RWPE2 (cell line): ENCODE data around the gene FGFR2.

ENCODE experiments used
- ATAC-seq: fragments of 200-7000 bp; cut with Tn5 transposase; 3 replicates; pipeline ENCODE4 v1.9.1; 2021; ENCODE audit warnings: low read depth
- DNase-seq: peaks from one replicate; pipeline ENCODE4 v3.0.0-alpha.2; 2020; ENCODE audit warnings: low spot score
- H3K27ac ChIP-seq: fragments of 450-650 bp; 2 replicates; pipeline ENCODE4 v1.5.1; 2017; ENCODE audit warnings: mild to moderate bottlenecking; ENCODE audit not compliant: poor library complexity, severe bottlenecking
- H3K27me3 ChIP-seq: fragments of 250-450 bp; sonication (Bioruptor Pico); 2 replicates; pipeline ENCODE4 v1.5.1; 2021; ENCODE audit warnings: mild to moderate bottlenecking, moderate library complexity; ENCODE audit not compliant: insufficient read depth, poor library complexity, severe bottlenecking
- H3K36me3 ChIP-seq: fragments of 250-450 bp; sonication (Bioruptor Pico); 2 replicates; pipeline ENCODE4 v1.5.1; 2020; ENCODE audit warnings: low read depth, mild to moderate bottlenecking, moderate library complexity
- H3K4me1 ChIP-seq: fragments of 250-450 bp; sonication (Bioruptor Pico); 2 replicates; pipeline ENCODE4 v1.5.1; 2021; ENCODE audit warnings: mild to moderate bottlenecking, moderate library complexity; ENCODE audit not compliant: insufficient read depth, poor library complexity, severe bottlenecking
- H3K4me3 ChIP-seq: fragments of 250-450 bp; sonication (Bioruptor Pico); 2 replicates; pipeline ENCODE4 v1.5.1; 2021; ENCODE audit warnings: mild to moderate bottlenecking, moderate library complexity; ENCODE audit not compliant: severe bottlenecking
- H3K9me3 ChIP-seq: fragments of 250-450 bp; sonication (Bioruptor Pico); 2 replicates; pipeline ENCODE4 v1.5.1; 2021; ENCODE audit warnings: mild to moderate bottlenecking, moderate library complexity; ENCODE audit not compliant: severe bottlenecking
- TF ChIP-seq, protein P1 (sequence below): fragments of 450-650 bp; IDR thresholded peaks from one replicate; pipeline ENCODE4 v1.5.1; 2017; ENCODE audit warnings: mild to moderate bottlenecking, moderate library complexity; ENCODE audit not compliant: poor library complexity, severe bottlenecking

Gene FGFR2

DNA sequence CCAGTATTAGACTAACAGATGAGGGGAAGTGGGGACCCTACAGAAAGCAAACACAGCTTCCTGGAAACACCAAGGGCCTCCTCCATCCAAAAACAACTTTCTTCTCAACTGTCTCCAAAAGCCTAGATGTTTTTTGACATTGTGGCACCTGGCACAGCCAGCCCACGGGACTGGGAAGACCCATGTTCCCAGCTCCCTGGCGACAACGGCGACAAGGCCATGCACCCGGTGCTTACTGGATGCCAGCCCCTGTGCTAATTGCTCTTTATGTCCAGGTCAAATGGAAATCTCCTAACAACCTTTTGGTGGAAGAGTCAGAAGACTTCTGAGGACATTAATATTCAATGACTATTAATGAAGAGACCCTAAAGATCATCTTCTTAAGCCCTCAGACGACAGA lies 7.1 kb downstream of the FGFR2 start:
- no peak for ATAC-seq
- Histone ChIP-seq H3K36me3 (no peaks in the 10 kb centered on the region), H3K27ac (no peak overlapping the region), H3K4me3 (no peak overlapping the region), H3K4me1 (no peaks in the 10 kb centered on the region), H3K9me3 (no peaks in the 10 kb centered on the region), H3K27me3 (no peaks in the 10 kb centered on the region)
- DNase-seq, result no peak
- TF ChIP-seq, protein P1, sequence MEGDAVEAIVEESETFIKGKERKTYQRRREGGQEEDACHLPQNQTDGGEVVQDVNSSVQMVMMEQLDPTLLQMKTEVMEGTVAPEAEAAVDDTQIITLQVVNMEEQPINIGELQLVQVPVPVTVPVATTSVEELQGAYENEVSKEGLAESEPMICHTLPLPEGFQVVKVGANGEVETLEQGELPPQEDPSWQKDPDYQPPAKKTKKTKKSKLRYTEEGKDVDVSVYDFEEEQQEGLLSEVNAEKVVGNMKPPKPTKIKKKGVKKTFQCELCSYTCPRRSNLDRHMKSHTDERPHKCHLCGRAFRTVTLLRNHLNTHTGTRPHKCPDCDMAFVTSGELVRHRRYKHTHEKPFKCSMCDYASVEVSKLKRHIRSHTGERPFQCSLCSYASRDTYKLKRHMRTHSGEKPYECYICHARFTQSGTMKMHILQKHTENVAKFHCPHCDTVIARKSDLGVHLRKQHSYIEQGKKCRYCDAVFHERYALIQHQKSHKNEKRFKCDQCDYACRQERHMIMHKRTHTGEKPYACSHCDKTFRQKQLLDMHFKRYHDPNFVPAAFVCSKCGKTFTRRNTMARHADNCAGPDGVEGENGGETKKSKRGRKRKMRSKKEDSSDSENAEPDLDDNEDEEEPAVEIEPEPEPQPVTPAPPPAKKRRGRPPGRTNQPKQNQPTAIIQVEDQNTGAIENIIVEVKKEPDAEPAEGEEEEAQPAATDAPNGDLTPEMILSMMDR, result no peak

DNA sequence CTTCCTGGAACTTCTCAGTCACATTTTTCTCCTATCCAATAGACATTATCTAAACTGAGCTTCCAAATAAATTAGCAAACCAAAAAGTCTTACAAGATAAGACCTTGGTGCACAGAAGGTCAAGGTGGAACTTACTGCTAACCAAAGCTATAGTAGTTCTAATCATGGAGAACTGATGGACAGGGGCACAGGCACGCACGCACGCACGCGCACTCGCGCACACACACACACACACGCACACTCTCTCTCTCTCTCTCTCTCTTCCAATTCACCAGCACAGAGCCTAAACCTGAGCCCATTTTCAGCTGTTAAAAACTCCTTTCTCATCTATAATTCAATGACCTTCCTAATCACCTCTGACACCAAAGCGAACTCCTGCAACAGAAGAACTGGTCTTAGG lies 7.5 kb downstream of the FGFR2 start:
- no peaks in the 10 kb centered on the region for H3K27me3 ChIP-seq
- TF ChIP-seq, protein P1, result no peak
- no peak for DNase-seq
- ATAC-seq, result no peak
- H3K27ac ChIP-seq, result no peak overlapping the region
- no peak overlapping the region for H3K4me3 ChIP-seq
- no peaks in the 10 kb centered on the region for H3K36me3 ChIP-seq
- H3K9me3 ChIP-seq, result no peaks in the 10 kb centered on the region
- H3K4me1 ChIP-seq, result no peaks in the 10 kb centered on the region

DNA sequence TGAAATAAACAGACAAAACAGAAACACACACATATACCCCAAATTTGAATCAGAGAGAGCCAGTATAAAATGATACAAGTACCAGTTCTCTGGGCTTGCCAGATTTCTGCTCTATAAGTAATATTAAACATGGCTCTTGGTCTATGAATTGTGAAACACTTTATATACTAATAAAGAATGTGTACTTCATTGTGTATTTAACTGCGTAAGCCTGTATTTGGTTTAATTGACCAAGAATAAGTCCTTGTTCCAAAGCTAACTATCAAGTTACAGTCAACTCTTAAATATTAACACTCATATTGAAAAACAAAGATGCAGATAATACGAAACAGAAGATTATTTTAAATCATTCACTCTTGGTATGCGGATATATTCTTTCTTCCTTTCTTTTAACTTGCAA lies 8.7 kb downstream of the FGFR2 start:
- H3K4me3 ChIP-seq, result no peak overlapping the region
- ATAC-seq (no peak), DNase-seq (no peak)
- no peaks in the 10 kb centered on the region for H3K9me3 ChIP-seq
- no peaks in the 10 kb centered on the region for H3K4me1 ChIP-seq
- TF ChIP-seq, protein P1, result no peak
- no peaks in the 10 kb centered on the region for H3K36me3 ChIP-seq
- no peak overlapping the region for H3K27ac ChIP-seq
- H3K27me3 ChIP-seq, result no peaks in the 10 kb centered on the region

DNA sequence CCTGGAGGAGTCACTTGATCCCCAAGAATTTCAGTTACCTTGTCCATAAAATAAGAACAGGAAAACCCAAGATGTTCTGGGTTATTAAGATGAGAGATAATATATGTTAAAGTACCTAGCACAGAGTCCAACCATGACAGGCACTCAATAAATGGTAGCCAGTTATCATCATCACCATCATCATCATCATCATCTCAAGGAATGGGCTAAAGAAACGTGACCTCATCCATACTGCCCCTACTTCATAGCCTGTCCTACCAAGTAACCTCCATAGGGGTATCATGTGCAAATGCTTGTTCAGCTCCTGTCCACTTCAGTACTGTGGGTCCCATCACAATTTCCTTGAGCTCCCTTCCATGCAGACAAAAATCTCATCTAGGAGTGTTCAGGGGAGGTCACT lies 14.4 kb downstream of the FGFR2 start:
- Histone ChIP-seq H3K27ac (no peak overlapping the region), H3K4me3 (no peak overlapping the region), H3K9me3 (no peaks in the 10 kb centered on the region), H3K36me3 (no peaks in the 10 kb centered on the region), H3K4me1 (peaks cover 6% of the 10 kb centered on the region), H3K27me3 (no peaks in the 10 kb centered on the region)
- ATAC-seq, result no peak
- DNase-seq, result no peak
- TF ChIP-seq, protein P1, result no peak

DNA sequence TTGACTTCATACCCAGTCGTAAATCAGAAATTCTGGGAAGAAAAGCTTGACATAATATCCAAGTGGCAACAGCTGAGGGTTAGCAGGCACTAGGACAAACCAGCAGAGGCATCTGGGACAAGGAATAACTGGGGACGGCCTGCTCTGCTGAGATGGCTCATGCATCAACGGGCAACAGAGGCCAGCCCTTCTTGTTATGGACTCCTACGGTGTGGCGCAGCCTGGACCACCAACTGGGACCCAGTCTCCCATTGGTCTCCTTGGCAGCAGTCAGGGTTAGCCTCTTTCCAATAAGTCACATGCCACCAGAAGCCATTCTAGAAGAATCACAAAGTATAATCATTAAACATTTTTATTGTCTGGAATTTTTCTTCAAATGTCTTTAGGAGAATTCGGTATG lies 15.0 kb downstream of the FGFR2 start:
- DNase-seq, result no peak

More for the DNA sequence above, 15.0 kb downstream of the FGFR2 start:
- TF ChIP-seq, protein P1, result no peak
- no peaks in the 10 kb centered on the region for H3K36me3 ChIP-seq
- H3K27ac ChIP-seq, result no peak overlapping the region
- H3K4me1 ChIP-seq, result peaks cover 6% of the 10 kb centered on the region
- H3K4me3 ChIP-seq, result no peak overlapping the region
- no peak for ATAC-seq
- no peaks in the 10 kb centered on the region for H3K9me3 ChIP-seq
- H3K27me3 ChIP-seq, result no peaks in the 10 kb centered on the region
